Measurements from ENCODE around the gene PAQR3.
"Not testable (repeated sequence)": the region's sequence is repeated elsewhere in the genome, so short reads cannot be mapped to it uniquely, and the experiment has no call there.

PAQR3 gene

GRCh38 chr4:78876568-78877320, 62.5 kb downstream of the PAQR3 start:
- Histone ChIP-seq H3K27me3 (no peaks in the 10 kb centered on the region), H3K36me3 (peaks cover 81 to 100% (median 91%) of the 10 kb centered on the region in 11 experiments), H3K4me2 (no peak overlapping the region), H3K9me3 (replicated peaks in 1 of 11) (no peaks in the 10 kb centered on the region), H3K4me3 (no peak overlapping the region), H3K9ac (no peak overlapping the region), H3K4me1 (peaks cover 0 to 28% (median 0%) of the 10 kb centered on the region in 10 experiments; a peak in 7 of 20 replicates), H4K20me1 (peaks cover 0 to 100% (median 44%) of the 10 kb centered on the region in 11 experiments; a peak in 14 of 22 replicates), H3K27ac (no peak overlapping the region)
- TF ChIP-seq Cebpa-rat (IDR thresholded peaks at IDR 0.05): no peak

GRCh38 chr4:78870056-78870455, 69.2 kb downstream of the PAQR3 start:
- no peak overlapping the region for H3K9ac ChIP-seq
- H3K27me3 ChIP-seq: no peaks in the 10 kb centered on the region
- no peaks in the 10 kb centered on the region for H3K9me3 ChIP-seq (replicated peaks in 1 of 11)
- no peak for TF ChIP-seq Cebpa-rat (IDR thresholded peaks at IDR 0.05)
- no peak overlapping the region for H3K4me2 ChIP-seq
- H3K4me3 ChIP-seq: no peak overlapping the region
- no peaks in the 10 kb centered on the region for H3K4me1 ChIP-seq
- peaks cover 0 to 100% (median 46%) of the 10 kb centered on the region in 11 experiments; a peak in 13 of 22 replicates for H4K20me1 ChIP-seq
- H3K27ac ChIP-seq: no peak overlapping the region
- peaks cover 80 to 100% (median 100%) of the 10 kb centered on the region in 11 experiments for H3K36me3 ChIP-seq

- H4K20me1 ChIP-seq: peaks cover 0 to 100% (median 52%) of the 10 kb centered on the region in 11 experiments; a peak in 14 of 22 replicates
- not testable (repeated sequence) for H3K27ac ChIP-seq; H3K9ac ChIP-seq; H3K27me3 ChIP-seq; H3K4me1 ChIP-seq; H3K9me3 ChIP-seq (replicated peaks in 1 of 11); H3K4me2 ChIP-seq; H3K4me3 ChIP-seq
- peaks cover 72 to 98% (median 90%) of the 10 kb centered on the region in 11 experiments for H3K36me3 ChIP-seq
These were observed 70.5 kb downstream of the PAQR3 start for GRCh38 chr4:78868712-78869111.

GRCh38 chr4:78865451-78865850, 73.8 kb downstream of the PAQR3 start:
- no peak overlapping the region for H3K27ac ChIP-seq

GRCh38 chr4:78864405-78865024, 74.7 kb downstream of the PAQR3 start:
- no peak overlapping the region for H3K4me2 ChIP-seq
- peaks cover 61 to 97% (median 86%) of the 10 kb centered on the region in 11 experiments for H3K36me3 ChIP-seq
- TF ChIP-seq Cebpa-rat (IDR thresholded peaks at IDR 0.05): peak in 2 of 11 experiments; percentile 22 to 34; a peak in 1 of 22 replicates
- peaks cover 0 to 100% (median 58%) of the 10 kb centered on the region in 11 experiments; a peak in 15 of 22 replicates for H4K20me1 ChIP-seq
- no peaks in the 10 kb centered on the region for H3K27me3 ChIP-seq
- H3K4me1 ChIP-seq: no peaks in the 10 kb centered on the region
- no peaks in the 10 kb centered on the region for H3K9me3 ChIP-seq (replicated peaks in 1 of 11)
- H3K27ac ChIP-seq: no peak overlapping the region
- H3K9ac ChIP-seq: no peak overlapping the region; a peak in 1 of 22 replicates
- H3K4me3 ChIP-seq: no peak overlapping the region

More at GRCh38 chr4:78865451-78865850, 73.8 kb downstream of the PAQR3 start:
- peaks cover 51 to 97% (median 85%) of the 10 kb centered on the region in 11 experiments for H3K36me3 ChIP-seq
- no peaks in the 10 kb centered on the region for H3K4me1 ChIP-seq
- H3K4me2 ChIP-seq: no peak overlapping the region
- peaks cover 0 to 100% (median 56%) of the 10 kb centered on the region in 11 experiments; a peak in 15 of 22 replicates for H4K20me1 ChIP-seq
- no peak for TF ChIP-seq Cebpa-rat (IDR thresholded peaks at IDR 0.05)
- no peak overlapping the region for H3K4me3 ChIP-seq
- no peaks in the 10 kb centered on the region for H3K27me3 ChIP-seq
- H3K9ac ChIP-seq: no peak overlapping the region
- no peaks in the 10 kb centered on the region for H3K9me3 ChIP-seq (replicated peaks in 1 of 11)

- Histone ChIP-seq H3K4me2 (no peak overlapping the region), H3K36me3 (peaks cover 61 to 97% (median 85%) of the 10 kb centered on the region in 11 experiments), H4K20me1 (peaks cover 0 to 100% (median 54%) of the 10 kb centered on the region in 11 experiments; a peak in 15 of 22 replicates), H3K9me3 (replicated peaks in 1 of 11) (no peaks in the 10 kb centered on the region), H3K4me3 (no peak overlapping the region), H3K4me1 (no peaks in the 10 kb centered on the region), H3K27me3 (no peaks in the 10 kb centered on the region), H3K27ac (no peak overlapping the region), H3K9ac (no peak overlapping the region)
- no peak for TF ChIP-seq Cebpa-rat (IDR thresholded peaks at IDR 0.05)
These were observed 75.2 kb downstream of the PAQR3 start for GRCh38 chr4:78863991-78864390.

GRCh38 chr4:78863254-78863869, 75.9 kb downstream of the PAQR3 start:
- Histone ChIP-seq H3K27ac (0 out of 22 replicates have a peak overlapping the region, but pooled peaks of 1 of the 11 experiments have one; percentile 8), H3K36me3 (peaks cover 54 to 95% (median 81%) of the 10 kb centered on the region in 11 experiments), H3K4me3 (no peak overlapping the region), H3K9me3 (replicated peaks in 1 of 11) (no peaks in the 10 kb centered on the region), H3K27me3 (no peaks in the 10 kb centered on the region), H3K4me2 (no peak overlapping the region), H3K9ac (0 out of 22 replicates have a peak overlapping the region, but pooled peaks of 1 of the 11 experiments have one; percentile 3), H3K4me1 (no peaks in the 10 kb centered on the region), H4K20me1 (peaks cover 0 to 100% (median 48%) of the 10 kb centered on the region in 11 experiments; a peak in 15 of 22 replicates)
- no peak for TF ChIP-seq Cebpa-rat (IDR thresholded peaks at IDR 0.05)

GRCh38 chr4:78862314-78862737, 76.9 kb downstream of the PAQR3 start:
- Histone ChIP-seq H3K4me3 (no peak overlapping the region), H3K9ac (0 out of 22 replicates have a peak overlapping the region, but pooled peaks of 1 of the 11 experiments have one; percentile 12), H3K27ac (no peak overlapping the region; a peak in 1 of 22 replicates), H4K20me1 (peaks cover 0 to 100% (median 42%) of the 10 kb centered on the region in 11 experiments; a peak in 15 of 22 replicates), H3K9me3 (replicated peaks in 1 of 11) (no peaks in the 10 kb centered on the region), H3K4me2 (no peak overlapping the region), H3K4me1 (no peaks in the 10 kb centered on the region), H3K36me3 (peaks cover 44 to 92% (median 75%) of the 10 kb centered on the region in 11 experiments), H3K27me3 (no peaks in the 10 kb centered on the region)
- no peak for TF ChIP-seq Cebpa-rat (IDR thresholded peaks at IDR 0.05)

Data from BLaER1 treated with 17β-estradiol and CSF1 and Interleukin-3, amounts not matched to agents 10 nM and 100 nM (cell line).